Measurements from ENCODE around the gene PPP1R37. TPM values are rescaled to one million over a fixed set of nuclear protein-coding genes. Genes with fewer than 3 reads are reported as not detected.

Gene PPP1R37
- total RNA-seq, 1 donor from 2014 or later = 20.3 TPM

DNA sequence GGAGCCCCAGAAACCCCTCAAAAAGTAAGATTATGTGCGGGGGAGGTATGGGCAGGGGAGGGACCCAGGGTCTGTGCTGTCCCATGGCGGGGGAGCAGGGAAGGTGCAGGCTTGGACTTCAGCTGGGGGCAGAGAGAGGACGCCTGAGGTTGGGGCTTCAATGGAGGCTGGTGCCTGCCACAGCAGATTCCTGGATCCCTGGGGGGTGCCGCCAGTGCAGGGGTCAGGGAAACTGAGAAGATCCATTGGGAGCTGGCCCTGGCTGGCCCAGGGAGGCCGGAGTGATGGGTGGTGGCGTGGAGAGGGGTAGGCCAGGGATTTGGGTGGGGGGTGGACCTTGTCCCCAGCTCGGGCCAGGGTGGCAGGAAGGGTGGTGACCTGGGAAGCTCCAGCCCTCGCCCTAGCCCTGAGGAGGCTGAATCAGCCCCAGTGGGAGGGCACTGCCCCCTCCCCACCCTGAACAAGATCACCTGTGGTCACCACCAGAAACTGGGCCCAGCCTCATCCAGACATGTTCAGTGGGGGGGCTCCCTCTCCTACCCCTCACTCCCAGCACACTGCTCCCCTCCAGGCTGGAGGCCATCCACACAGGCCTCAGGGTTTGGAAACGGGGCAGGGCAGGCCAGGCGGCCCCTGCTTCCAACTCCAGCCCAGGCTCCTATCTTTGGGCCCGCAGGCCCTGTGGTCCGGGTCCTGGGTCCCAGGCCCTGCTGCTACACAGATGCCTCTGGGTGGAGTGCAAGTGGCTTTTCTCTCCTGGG, 66.4 kb downstream of the PPP1R37 start:
- H3K36me3 Mint-ChIP-seq (ENCODE audit: low read depth) = peaks cover 2% of the 10 kb centered on the region
- no peaks in the 10 kb centered on the region for H3K9me3 Mint-ChIP-seq
- H3K27ac Mint-ChIP-seq = no peak overlapping the region
- intact Hi-C loops (cut with micrococcal nuclease) = no loop called here
- H3K4me3 Mint-ChIP-seq = no peak overlapping the region
- peaks cover 11% of the 10 kb centered on the region for H3K4me1 Mint-ChIP-seq
- H3K27me3 Mint-ChIP-seq = peaks cover 12% of the 10 kb centered on the region
- DNase-seq = no peak

DNA sequence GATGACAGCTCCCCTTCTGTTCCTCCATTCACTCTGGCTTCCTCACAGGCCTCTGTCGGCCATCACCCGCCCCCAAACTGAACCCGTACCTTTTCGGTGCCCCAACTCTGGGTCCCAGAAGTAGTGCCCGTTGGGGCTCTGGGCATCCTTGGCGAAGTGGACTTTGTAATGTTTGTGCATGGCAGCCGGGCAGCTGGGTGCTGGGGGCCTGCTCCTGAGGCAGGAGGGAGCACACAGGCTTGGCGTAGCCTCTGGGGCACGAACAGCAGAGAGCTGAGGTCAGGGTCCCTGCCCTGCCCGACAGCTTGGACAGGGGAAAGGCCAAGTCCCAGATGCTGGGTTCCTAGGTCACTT, 67.0 kb downstream of the PPP1R37 start:
- no peak for DNase-seq
- Mint-ChIP-seq H3K4me3 (no peak overlapping the region), H3K9me3 (no peaks in the 10 kb centered on the region), H3K36me3 (ENCODE audit: low read depth) (peaks cover 2% of the 10 kb centered on the region), H3K4me1 (peaks cover 12% of the 10 kb centered on the region), H3K27me3 (peaks cover 11% of the 10 kb centered on the region), H3K27ac (no peak overlapping the region)
- intact Hi-C loops (cut with micrococcal nuclease) = loop anchor here (5.0 kb wide), 1 partner anchor 43 kb away; no protein-coding TSS in a partner anchor

- Mint-ChIP-seq H3K27me3 (peaks cover 8% of the 10 kb centered on the region), H3K9me3 (no peaks in the 10 kb centered on the region), H3K4me3 (no peak within 1 kb of the TSS), H3K36me3 (ENCODE audit: low read depth) (peaks cover 2% of the 10 kb centered on the region), H3K27ac (no peak within 1 kb of the TSS), H3K4me1 (peaks cover 16% of the 10 kb centered on the region)
- DNase-seq = no peak
- intact Hi-C loops (cut with micrococcal nuclease) = loop anchor here (5.0 kb wide), 1 partner anchor 44 kb away; no protein-coding TSS in a partner anchor
These were observed 68.1 kb downstream of the PPP1R37 start, which contains the start of gene NKPD1 for GRCh38 chr19:45160870-45161737. NKPD1 (minus strand) TSS chr19:45160982; CDS start chr19:45160150, 832 bp downstream.

- Mint-ChIP-seq H3K36me3 (ENCODE audit: low read depth) (peaks cover 3% of the 10 kb centered on the region), H3K4me1 (peaks cover 17% of the 10 kb centered on the region), H3K27ac (no peak overlapping the region), H3K4me3 (no peak overlapping the region), H3K27me3 (peaks cover 8% of the 10 kb centered on the region), H3K9me3 (no peaks in the 10 kb centered on the region)
- intact Hi-C loops (cut with micrococcal nuclease) = loop anchor here (5.0 kb wide), 1 partner anchor 45 kb away; no protein-coding TSS in a partner anchor
- DNase-seq = no peak
These were observed 69.0 kb downstream of the PPP1R37 start for GRCh38 chr19:45161738-45162607.

- H3K4me1 Mint-ChIP-seq = peaks cover 18% of the 10 kb centered on the region
- H3K9me3 Mint-ChIP-seq = no peaks in the 10 kb centered on the region
- H3K27ac Mint-ChIP-seq = no peak overlapping the region
- no peak for DNase-seq
- H3K27me3 Mint-ChIP-seq = peaks cover 8% of the 10 kb centered on the region
- no peak overlapping the region for H3K4me3 Mint-ChIP-seq
- intact Hi-C loops (cut with micrococcal nuclease) = loop anchor here (5.0 kb wide), 1 partner anchor 45 kb away; no protein-coding TSS in a partner anchor
- H3K36me3 Mint-ChIP-seq (ENCODE audit: low read depth) = peaks cover 3% of the 10 kb centered on the region
These were observed 69.7 kb downstream of the PPP1R37 start for GRCh38 chr19:45162608-45163143.

- H3K36me3 Mint-ChIP-seq (ENCODE audit: low read depth) = peaks cover 3% of the 10 kb centered on the region
- H3K9me3 Mint-ChIP-seq = no peaks in the 10 kb centered on the region
These were observed 70.2 kb downstream of the PPP1R37 start for GRCh38 chr19:45163156-45163555.

DNA sequence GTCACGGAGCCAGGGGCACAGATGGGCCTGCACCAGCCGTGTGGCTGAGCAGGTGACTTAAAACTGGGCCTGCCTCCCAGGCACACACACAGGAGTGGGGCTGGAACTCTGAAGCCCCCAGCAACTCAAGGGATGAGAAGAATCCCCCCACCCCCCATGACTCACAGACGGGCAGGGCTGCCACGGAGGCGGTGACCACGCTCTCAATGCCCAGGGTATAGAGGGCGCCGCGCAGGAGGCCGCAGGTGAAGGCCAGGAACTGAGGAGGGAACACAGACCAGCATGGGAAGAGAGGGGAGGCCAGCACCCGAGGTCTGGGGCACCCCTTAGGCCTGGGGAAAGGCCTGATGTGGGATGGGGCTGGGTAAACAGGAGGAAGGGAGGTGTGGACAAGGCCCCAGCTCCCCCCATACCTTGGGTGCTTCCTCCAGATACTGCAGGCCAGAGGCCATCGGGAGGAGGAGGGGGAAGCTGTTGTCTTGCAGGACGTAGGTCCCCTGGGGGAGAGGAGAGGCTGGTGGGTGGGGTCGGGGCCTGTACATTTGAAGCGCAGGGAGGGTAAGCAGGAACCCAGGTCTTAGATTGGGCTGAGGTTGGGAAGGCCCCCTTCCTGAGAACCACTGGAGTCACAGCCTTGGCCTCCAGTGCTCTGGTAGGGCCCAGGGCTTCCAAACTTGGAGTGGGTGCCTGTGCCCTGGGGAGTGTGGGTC, 70.9 kb downstream of the PPP1R37 start:
- peaks cover 3% of the 10 kb centered on the region for H3K36me3 Mint-ChIP-seq (ENCODE audit: low read depth)
- H3K27ac Mint-ChIP-seq = peak overlapping the region; percentile 76
- intact Hi-C loops (cut with micrococcal nuclease) = loop anchor here (5.0 kb wide), 1 partner anchor 47 kb away; no protein-coding TSS in a partner anchor
- H3K9me3 Mint-ChIP-seq = no peaks in the 10 kb centered on the region
- no peak for DNase-seq
- H3K4me3 Mint-ChIP-seq = peak overlapping the region; percentile 57
- H3K27me3 Mint-ChIP-seq = peaks cover 4% of the 10 kb centered on the region
- peaks cover 16% of the 10 kb centered on the region for H3K4me1 Mint-ChIP-seq

More at GRCh38 chr19:45163156-45163555, 70.2 kb downstream of the PPP1R37 start:
- intact Hi-C loops (cut with micrococcal nuclease) = loop anchor here (5.0 kb wide), 1 partner anchor 46 kb away; no protein-coding TSS in a partner anchor
- Mint-ChIP-seq H3K4me1 (peaks cover 16% of the 10 kb centered on the region), H3K4me3 (no peak overlapping the region), H3K27me3 (peaks cover 4% of the 10 kb centered on the region), H3K27ac (no peak overlapping the region)
- DNase-seq = no peak

DNA sequence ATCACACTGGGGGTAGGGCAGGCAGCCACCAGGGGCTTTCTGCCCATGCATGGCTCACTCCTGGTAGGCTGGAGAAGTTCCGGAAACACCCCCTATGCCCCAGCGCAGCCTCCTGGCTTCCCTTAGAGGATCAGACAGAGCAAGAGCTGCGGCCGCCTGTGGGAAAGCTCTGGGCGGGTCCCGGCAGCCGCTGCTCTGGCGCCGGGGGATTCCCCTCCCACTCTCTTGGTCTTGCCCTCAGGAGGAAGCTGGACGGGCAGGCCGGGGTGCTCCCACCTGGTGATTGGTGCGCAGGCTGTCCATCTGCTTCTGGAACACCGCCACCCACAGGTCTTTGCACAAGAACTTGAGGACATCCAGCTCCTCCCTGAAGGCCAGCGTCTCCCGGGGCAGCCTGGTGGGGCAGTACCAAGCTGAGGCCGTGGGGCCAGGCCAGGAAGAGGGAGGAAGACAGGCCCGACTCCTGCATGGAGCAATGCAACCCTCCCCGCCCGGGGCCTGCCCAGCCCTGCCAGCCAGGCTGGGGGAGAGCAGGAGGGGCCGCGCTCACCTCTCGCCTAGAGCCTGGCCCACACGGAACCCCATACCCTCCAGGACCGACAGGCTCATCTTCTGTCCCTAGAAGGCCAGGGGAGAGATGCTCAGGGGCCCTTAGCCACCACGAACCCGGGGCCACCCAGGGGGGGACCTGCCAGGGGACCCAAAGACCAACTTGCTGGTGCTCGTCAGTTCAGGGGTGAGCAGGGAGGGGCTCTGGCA, 71.8 kb downstream of the PPP1R37 start:
- Mint-ChIP-seq H3K27me3 (peaks cover 4% of the 10 kb centered on the region), H3K4me1 (peaks cover 16% of the 10 kb centered on the region), H3K27ac (peak overlapping the region; percentile 20), H3K9me3 (no peaks in the 10 kb centered on the region), H3K4me3 (no peak overlapping the region), H3K36me3 (ENCODE audit: low read depth) (peaks cover 3% of the 10 kb centered on the region)
- intact Hi-C loops (cut with micrococcal nuclease) = loop anchor here (5.0 kb wide), 1 partner anchor 47 kb away; no protein-coding TSS in a partner anchor
- DNase-seq = peak; percentile 89

GRCh38 chr19:45166723-45167252, 73.8 kb downstream of the PPP1R37 start:
- intact Hi-C loops (cut with micrococcal nuclease) = no loop called here

DNA sequence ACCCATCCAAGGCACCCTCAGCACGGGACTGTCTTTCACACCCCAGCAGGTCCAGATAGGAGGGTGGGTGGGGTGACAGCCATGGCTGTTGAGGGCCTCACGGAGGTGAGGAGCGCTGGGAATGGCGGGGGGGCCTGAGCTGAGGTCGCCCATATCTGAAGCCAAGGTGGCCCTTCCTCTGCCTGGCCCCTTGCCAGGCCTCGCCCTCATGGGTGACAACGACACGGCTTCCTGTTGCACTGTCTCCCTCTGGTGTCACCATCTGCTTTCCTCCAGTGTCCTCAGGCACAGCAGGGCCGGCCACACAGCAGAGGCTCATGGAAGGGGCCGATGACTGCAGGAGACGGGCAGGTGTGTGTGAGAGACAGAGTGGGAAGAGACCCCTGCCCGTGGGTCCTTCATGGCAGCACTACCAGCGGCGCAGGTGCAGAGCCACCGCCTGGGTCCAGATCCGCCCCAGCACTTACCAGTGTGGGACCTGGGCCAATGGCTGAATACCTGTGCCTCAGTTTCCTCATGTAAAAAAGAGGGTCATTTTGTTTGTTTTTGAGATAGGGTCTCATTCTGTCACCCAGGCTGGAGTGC, 75.9 kb downstream of the PPP1R37 start:
- H3K4me3 Mint-ChIP-seq = no peak overlapping the region
- peaks cover 1% of the 10 kb centered on the region for H3K36me3 Mint-ChIP-seq (ENCODE audit: low read depth)
- intact Hi-C loops (cut with micrococcal nuclease) = no loop called here
- DNase-seq = no peak
- H3K9me3 Mint-ChIP-seq = no peaks in the 10 kb centered on the region
- peaks cover 34% of the 10 kb centered on the region for H3K4me1 Mint-ChIP-seq
- H3K27ac Mint-ChIP-seq = no peak overlapping the region
- H3K27me3 Mint-ChIP-seq = no peaks in the 10 kb centered on the region

More at GRCh38 chr19:45166723-45167252, 73.8 kb downstream of the PPP1R37 start:
- H3K9me3 Mint-ChIP-seq = no peaks in the 10 kb centered on the region
- DNase-seq = no peak
- H3K4me1 Mint-ChIP-seq = peaks cover 29% of the 10 kb centered on the region
- H3K4me3 Mint-ChIP-seq = no peak overlapping the region
- no peaks in the 10 kb centered on the region for H3K27me3 Mint-ChIP-seq
- no peak overlapping the region for H3K27ac Mint-ChIP-seq
- peaks cover 1% of the 10 kb centered on the region for H3K36me3 Mint-ChIP-seq (ENCODE audit: low read depth)

DNA sequence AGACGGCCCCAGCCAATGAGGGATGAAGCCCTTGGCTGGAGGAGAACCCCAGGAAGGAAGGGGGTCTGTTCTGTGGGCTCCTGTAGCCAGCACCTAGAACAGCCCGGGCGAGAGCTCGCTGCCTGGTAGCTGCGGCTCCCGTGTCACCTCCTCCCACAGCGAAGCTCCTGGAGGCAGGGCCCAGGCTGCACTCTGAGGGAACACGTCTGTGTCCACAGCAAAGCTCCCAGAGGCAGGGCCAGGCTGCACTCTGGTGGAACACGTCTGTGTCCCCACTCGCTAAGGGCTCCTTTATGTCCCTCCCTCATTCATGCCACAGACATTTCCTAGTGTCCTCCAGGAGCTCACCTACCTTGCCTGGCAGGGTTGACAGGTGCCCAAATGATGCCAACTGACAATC, 76.6 kb downstream of the PPP1R37 start:
- Mint-ChIP-seq H3K4me1 (peaks cover 30% of the 10 kb centered on the region), H3K27ac (peak overlapping the region; percentile 69)
- intact Hi-C loops (cut with micrococcal nuclease) = no loop called here

More for the DNA sequence above, 76.6 kb downstream of the PPP1R37 start:
- H3K36me3 Mint-ChIP-seq (ENCODE audit: low read depth) = peaks cover 1% of the 10 kb centered on the region
- no peaks in the 10 kb centered on the region for H3K9me3 Mint-ChIP-seq
- no peaks in the 10 kb centered on the region for H3K27me3 Mint-ChIP-seq
- no peak overlapping the region for H3K4me3 Mint-ChIP-seq
- no peak for DNase-seq

All from activated CD4-positive, alpha-beta T cell treated with anti-CD3 and anti-CD28 coated beads, Interleukin-2, amount 10 ng/mL, durations not matched to agents 24 days and 14 days (primary cell).